GM19099 (cell line): Measurements from ENCODE around the gene MCM3AP.
A peak's percentile ranks its signal among the peaks of the same experiment; 100 is the strongest.

ENCODE experiments used
- POLR2A ChIP-seq: IDR thresholded peaks from 3 replicates; pipeline ENCODE4 v1.6.1; 2011; ENCODE audit warnings: low read depth; ENCODE audit not compliant: insufficient read length; ENCODE audit errors: extremely low read depth

The MCM3AP gene

GRCh38 chr21:46318464-46318845 lies 33.0 kb upstream of the MCM3AP start:
- no peak for TF ChIP-seq POLR2A

DNA sequence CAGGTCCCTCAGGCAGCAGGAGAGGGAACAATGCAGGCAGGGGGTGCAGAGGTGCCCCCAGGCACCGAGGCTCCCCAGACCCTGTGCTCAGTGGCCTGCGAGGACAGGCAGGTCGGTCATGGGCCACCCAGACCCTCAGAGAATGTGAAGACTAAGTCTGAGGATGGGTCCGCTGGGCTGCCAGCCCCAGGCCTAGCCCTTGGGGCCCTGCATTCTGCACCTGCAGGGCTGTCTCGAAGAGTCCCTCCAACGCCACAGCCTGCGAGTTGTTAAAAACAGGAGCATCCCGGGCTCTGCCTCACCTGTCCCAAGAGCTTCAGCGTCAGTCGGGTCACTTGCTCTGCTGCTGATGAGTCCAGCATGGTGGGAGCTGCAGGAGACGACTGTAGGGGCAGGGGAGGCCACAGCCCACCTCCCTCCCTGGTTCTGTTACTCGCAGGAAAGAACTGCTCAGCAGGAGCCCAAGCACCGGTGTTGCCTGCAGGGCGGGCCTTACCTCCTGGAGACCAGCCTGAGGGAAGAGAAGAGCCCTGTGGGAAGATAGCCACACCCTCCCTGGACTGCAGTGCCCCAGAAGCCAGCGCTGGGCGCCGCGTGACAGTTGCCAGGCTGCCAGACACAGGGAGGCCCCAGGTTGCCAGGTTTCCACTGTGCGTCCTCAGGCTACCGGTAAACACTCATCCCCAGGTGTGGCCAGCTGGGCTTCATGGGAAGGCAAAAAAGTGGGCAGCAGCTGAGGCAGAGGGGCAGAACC lies 32.5 kb upstream of the MCM3AP start:
- peak; percentile 6 for TF ChIP-seq POLR2A

DNA sequence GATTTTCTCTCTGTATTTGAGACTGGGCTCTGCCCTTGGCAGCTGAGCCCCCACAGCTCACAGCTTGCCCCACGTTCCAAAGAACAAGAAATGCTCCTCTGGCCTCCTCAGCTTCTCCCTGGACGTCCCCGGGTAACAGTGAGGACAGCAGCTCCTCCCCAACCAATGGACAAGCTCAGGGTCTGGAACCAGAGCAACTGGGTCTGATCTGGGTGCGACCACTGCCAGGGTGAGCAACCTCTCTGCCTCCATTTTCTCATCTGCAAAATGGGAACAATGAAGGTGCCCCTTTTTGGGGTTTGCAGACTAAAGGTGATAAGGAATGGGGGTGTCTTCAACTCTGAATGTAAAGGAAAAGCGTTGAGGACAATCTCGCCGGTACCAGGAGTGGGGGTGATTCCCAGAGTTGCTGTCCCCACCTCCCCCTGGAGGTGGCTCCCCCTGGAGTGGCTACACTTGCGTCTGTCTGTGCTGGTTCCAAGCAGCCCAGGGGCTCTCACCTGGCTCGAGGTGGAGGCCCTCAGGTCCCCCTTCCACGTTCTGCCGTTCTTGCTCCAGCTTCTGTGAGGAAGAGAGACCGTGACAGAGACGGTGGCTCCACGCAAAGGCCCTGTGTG lies 31.4 kb upstream of the MCM3AP start:
- TF ChIP-seq POLR2A = no peak

DNA sequence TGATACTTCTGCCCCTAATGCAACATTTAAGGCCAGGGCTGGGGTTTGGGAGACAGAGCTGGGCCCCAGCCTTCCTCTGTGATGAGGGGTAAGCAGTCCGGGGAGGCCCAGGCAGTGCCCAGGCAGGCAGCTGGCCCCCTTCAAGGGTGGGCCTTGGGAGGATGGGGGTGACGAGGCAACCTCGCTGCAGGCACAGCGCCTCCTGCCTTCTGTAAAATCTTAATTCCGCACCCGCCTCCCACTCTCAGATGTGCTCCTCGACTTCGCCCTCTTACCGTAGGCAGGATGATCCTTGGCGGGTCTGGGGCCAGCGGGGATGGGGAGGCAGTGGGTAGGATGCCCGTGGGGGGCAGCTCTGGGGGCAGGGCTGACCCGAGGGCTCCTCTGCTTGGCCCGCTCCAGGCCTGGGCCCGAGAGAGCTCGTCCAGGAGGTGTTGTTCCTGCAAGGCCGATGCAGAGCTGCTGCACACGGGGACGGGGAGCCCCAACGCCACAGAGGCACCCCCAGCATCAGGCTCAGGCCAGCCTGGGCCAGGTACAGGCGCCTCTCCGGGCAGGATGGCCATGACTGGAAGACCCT lies 29.1 kb upstream of the MCM3AP start:
- TF ChIP-seq POLR2A = no peak

- no peak for TF ChIP-seq POLR2A
Observed at GRCh38 chr21:46312949-46313348, 27.5 kb upstream of the MCM3AP start.

DNA sequence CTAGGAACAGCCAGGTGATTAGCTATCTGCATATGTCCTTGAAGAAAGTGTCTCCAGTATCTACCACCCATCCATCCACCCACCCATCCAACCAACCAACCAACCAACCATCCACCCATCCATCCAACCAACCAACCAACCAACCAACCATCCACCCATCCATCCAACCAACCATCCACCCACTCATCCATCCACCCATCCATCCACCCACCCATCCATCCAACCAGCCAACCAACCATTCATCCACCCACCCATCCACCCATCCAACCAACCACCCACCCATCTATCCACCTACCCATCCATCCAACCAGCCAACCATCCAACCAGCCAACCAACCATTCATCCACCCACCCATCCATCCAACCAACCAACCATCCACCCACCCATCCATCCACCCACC lies 26.2 kb upstream of the MCM3AP start:
- no peak for TF ChIP-seq POLR2A

DNA sequence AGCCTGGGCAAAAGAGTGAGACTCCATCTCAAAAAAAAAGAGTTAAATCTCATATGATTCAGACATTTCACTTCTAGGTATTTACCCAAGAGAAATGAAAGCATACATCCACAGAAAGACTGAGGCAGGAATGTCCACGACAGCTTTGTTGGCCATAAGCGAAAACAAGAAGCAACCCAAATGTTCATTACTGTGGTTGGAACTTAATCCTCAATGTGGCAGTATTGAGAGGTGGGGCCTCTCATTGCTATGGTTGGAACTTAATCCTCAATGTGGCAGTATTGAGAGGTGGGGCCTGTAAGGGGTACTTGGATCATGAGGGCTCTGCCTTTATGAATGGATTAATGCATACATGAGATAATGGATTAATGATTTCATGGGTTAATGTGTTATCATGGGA lies 23.0 kb upstream of the MCM3AP start:
- TF ChIP-seq POLR2A = no peak

DNA sequence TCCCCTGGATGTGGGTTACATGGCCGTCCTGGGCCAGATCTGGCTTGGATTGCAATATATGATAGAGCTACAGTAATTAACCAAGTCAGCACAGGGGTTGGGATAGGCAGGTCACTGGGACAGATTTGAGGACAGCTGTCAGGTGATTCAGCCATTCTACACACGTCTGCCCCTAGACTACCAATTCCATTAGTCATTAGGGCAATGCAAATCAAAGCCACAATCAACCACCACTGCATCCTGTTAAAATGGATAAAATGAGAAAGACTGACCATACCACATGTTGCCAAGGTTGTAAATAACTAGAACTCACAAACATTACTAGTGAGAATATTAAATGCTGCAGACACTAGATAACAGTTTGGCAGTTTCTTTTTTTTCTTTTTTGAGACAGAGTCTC lies 22.2 kb upstream of the MCM3AP start:
- no peak for TF ChIP-seq POLR2A

DNA sequence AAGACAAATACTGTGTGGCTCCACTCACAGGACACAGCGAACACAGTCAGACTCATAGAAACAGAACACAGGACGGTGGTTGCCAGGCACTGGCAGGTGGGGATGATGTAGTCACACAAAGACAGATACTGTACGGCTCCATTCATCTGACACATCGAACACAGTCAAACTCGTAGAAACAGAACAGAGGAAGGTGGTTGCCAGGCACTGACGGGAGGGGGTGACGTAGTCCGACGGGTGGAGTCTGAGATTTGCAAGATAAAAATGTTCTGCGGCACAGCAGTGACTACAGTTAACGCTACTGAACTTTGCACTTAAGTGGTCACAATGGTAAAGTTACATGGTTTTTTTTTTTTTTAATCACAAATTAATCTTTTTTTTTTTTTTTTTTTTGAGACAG lies 19.5 kb upstream of the MCM3AP start:
- TF ChIP-seq POLR2A = no peak

- TF ChIP-seq POLR2A = no peak
Observed at GRCh38 chr21:46304437-46304836, 19.0 kb upstream of the MCM3AP start.

DNA sequence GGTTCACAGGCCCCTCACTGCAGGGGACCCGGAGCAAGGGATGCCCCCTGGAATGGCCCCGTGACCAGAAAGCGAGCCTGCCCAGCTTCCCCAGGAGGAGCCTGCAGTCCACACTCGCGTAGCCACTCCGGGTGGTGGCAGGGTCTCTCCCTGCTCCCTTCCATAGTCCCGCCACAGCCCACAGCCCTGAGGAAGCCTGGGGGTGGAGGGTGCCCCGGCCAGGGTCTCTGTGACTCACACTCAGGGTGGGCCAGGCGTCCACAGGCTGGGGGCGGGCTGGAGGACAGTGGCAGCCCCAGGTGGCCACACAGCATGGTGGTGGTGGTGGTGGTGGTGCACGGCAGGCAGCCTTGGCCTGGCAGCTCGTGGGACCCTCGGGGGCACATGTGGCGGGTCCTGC lies 16.3 kb upstream of the MCM3AP start:
- TF ChIP-seq POLR2A = no peak

- no peak for TF ChIP-seq POLR2A
Observed at GRCh38 chr21:46299167-46299566, 13.8 kb upstream of the MCM3AP start.

DNA sequence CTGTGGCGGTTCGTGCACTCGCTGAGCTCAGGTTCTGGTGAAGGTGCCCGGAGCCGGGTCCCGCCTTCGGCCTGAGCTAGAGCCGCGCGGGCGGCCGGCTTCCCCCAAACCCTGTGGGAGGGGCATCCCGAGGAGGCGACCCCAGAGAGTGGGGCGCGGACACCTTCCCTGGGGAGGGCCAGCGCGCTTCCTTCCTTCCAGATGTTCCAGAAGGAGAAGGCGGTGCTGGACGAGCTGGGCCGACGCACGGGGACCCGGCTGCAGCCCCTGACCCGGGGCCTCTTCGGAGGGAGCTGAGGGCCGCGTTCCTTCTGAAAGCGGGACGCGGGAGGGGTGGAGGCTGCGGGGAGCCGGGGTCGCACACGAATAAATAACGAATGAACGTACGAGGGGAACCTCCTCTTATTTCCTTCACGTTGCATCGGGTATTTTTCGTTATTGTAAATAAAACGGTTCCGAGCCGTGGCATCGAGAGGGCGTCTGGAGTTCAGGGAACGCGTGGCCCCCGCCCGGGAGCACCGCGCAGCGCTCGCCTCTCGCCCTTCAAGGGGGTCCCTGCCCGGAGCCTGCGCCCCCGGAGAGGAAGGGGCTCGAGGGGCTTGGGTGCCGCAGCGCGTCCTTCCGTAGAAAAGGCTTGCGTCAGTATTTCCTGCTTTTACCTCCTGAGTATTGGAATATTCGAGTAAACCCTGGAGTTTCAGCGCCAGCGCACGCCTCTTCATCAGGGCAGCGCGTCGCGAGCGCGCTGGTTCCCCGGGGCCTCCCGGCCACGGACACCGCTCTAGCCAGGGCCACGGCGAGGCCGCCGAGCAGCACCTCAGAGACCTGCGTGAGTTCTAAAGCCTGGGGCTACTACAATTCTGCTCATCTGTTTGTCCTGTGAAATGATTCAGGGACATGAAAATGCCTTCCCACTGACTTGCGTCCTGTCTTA lies 12.2 kb upstream of the MCM3AP start:
- TF ChIP-seq POLR2A = no peak

- TF ChIP-seq POLR2A = no peak
Observed at GRCh38 chr21:46295996-46296752, 10.8 kb upstream of the MCM3AP start.

GRCh38 chr21:46295177-46295770 lies 9.9 kb upstream of the MCM3AP start:
- no peak for TF ChIP-seq POLR2A

DNA sequence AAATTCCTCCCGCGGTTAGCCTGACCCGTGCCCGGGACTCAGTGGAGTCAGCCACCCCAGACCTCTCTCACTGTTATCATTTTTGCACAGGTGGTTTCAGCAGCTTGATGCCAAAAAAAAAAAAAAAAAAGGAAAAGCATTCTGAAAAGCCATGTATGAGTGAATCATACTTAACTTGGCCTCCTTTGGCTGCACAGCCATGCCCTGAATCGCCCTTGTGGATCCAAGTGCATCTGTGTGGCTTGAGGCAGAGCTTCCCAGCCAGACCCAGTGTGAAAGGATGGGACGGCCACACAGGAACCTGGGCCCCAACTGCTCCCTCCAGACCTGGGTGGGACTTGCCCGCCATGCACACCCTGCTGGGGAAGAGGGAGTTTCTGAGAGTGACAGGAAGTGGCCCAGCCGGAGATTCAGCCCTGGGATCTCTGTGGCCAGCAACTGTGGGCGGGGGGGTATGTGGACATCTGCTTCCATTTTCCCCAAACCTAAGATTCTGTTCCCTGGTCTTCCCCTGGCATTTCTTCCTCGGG lies 9.3 kb upstream of the MCM3AP start:
- no peak for TF ChIP-seq POLR2A
